NT2/D1 (cell line): ENCODE measurements around the gene MLLT11.
A peak's percentile ranks its signal among the peaks of the same experiment; 100 is the strongest.

ENCODE experiments used
- DNase-seq: peaks from one replicate; pipeline ENCODE4 v3.0.0-alpha.2; 2011; ENCODE audit warnings: low read depth, low spot score
- H3K27me3 ChIP-seq: 2 replicates; pipeline ENCODE4 v1.6.0; 2011; ENCODE audit warnings: mild to moderate bottlenecking; ENCODE audit not compliant: insufficient read length, insufficient read depth
- H3K36me3 ChIP-seq: 2 replicates; pipeline ENCODE4 v1.6.1; 2011; ENCODE audit warnings: mild to moderate bottlenecking, low read length, mixed read lengths; ENCODE audit not compliant: insufficient read depth, insufficient read length
- H3K4me1 ChIP-seq: 2 replicates; pipeline ENCODE4 v1.5.1; 2011; ENCODE audit not compliant: insufficient read depth, insufficient read length
- H3K4me3 ChIP-seq: 2 replicates; pipeline ENCODE4 v1.5.1; 2011; ENCODE audit warnings: low read depth; ENCODE audit not compliant: insufficient read length
- H3K9ac ChIP-seq: 2 replicates; pipeline ENCODE4 v1.6.0; 2011; ENCODE audit warnings: low read depth; ENCODE audit not compliant: insufficient read length
- H3K9me3 ChIP-seq: 2 replicates; pipeline ENCODE4 v1.5.1; 2011; ENCODE audit warnings: mild to moderate bottlenecking, low read length; ENCODE audit not compliant: insufficient read depth
- SUZ12 ChIP-seq: IDR thresholded peaks from 2 replicates; pipeline ENCODE4 v1.6.1; 2011; ENCODE audit not compliant: insufficient read length, insufficient read depth; ENCODE audit errors: extremely low read depth
- YY1 ChIP-seq: IDR thresholded peaks from 2 replicates; pipeline ENCODE4 v1.6.1; 2011; ENCODE audit not compliant: insufficient read length, insufficient read depth
- ZNF274 ChIP-seq: IDR thresholded peaks from 2 replicates; pipeline ENCODE4 v1.6.1; 2011; ENCODE audit warnings: mild to moderate bottlenecking, low read depth, low read length

The MLLT11 gene

DNA sequence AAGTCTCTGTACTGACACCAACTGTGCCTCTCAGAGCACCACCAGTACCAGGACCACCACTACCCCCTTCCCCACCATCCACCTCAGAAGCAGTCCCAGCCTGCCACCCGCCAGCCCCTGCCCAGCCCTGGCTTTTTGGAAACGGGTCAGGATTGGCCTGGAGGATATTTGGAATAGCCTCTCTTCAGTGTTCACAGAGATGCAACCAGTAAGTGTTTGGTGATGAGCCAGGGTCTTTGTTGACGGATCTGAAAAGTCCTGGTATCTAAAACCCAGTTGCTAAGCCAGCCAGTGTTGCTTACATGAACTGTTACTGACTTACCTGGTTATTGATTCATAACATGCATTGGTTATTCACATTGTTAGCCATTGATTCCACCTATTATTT, 11.6 kb upstream of the MLLT11 start:
- peak overlapping the region; percentile 83 for H3K4me3 ChIP-seq
- peaks cover 40% of the 10 kb centered on the region for H3K36me3 ChIP-seq
- H3K4me1 ChIP-seq = no peaks in the 10 kb centered on the region
- peak overlapping the region; percentile 96 for H3K9ac ChIP-seq
- DNase-seq = no peak
- H3K27me3 ChIP-seq = no peaks in the 10 kb centered on the region
- TF ChIP-seq SUZ12 (no peak), ZNF274 (no peak), YY1 (no peak)
- H3K9me3 ChIP-seq = no peaks in the 10 kb centered on the region

- Histone ChIP-seq H3K9me3 (no peaks in the 10 kb centered on the region), H3K4me3 (no peak overlapping the region), H3K36me3 (peaks cover 48% of the 10 kb centered on the region), H3K9ac (no peak overlapping the region), H3K4me1 (no peaks in the 10 kb centered on the region), H3K27me3 (no peaks in the 10 kb centered on the region)
- TF ChIP-seq YY1 (no peak), ZNF274 (no peak), SUZ12 (no peak)
- DNase-seq = no peak
Observed at GRCh38 chr1:151049458-151049857, 10.7 kb upstream of the MLLT11 start.

DNA sequence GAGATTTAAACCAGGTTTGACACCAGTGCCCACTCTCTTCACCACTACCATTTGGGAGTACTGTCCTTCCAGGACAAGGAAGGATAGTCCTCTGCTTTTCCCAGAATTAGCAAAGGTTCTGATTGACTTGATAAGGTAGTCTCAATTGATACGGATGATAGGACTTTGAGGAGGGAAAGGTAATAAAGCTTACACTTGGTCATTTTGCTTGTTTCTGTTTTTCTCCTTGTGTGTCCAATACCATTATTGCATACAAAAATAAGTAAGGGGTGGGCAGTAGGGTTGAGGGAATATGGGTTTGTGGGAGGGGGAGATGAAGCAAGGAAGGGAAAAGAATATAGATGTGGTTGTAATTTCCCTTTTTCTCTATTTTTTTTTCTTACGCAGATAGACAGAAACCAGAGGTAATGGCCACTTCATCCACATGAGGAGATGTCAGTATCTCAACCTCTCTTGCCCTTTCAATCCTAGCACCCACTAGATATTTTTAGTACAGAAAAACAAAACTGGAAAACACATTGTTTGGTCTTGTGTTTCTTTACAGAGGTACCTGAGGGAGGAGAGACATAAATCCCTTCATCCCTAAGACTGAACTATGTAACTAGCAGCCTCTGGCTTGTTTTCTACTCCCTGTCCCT, 10.0 kb upstream of the MLLT11 start:
- no peak for TF ChIP-seq SUZ12
- no peaks in the 10 kb centered on the region for H3K9me3 ChIP-seq
- H3K27me3 ChIP-seq = no peaks in the 10 kb centered on the region
- H3K4me3 ChIP-seq = no peak overlapping the region
- no peak for DNase-seq
- H3K4me1 ChIP-seq = peaks cover under 1% of the 10 kb centered on the region
- H3K9ac ChIP-seq = no peak overlapping the region
- peaks cover 55% of the 10 kb centered on the region for H3K36me3 ChIP-seq

DNA sequence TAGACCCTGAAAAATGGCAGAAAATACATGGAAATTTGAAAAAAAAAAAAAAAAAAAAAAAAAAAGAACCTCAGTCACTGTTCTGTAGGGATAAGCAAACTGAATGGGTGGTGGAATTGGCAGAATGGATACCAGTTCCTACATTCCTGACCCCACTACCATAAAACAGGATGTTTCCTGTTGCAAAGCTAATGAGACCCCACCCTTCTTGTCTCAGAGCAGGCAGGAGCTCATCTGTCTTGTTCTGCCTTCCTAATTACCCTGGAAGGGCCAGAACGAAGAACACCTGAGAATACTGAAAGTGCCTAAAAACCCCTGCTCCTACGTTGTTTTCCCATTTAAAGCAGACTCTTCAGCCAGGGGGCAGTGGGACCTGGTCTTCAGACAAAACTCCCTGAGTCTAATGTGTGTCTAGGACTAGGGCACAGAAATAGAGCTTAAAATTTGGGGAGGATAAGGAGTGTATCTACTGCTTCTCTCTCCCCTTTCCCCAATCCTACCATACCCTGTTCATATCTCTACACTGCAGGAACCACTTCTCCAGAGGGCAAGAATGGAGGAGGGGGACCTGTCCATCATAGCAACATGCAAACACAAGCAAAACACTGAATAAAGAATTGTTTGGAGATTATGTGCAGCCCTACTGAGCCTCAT, 8.7 kb upstream of the MLLT11 start:
- H3K36me3 ChIP-seq = peaks cover 68% of the 10 kb centered on the region
- no peak for DNase-seq

GRCh38 chr1:151054971-151055547, 5.1 kb upstream of the MLLT11 start:
- H3K9me3 ChIP-seq = no peaks in the 10 kb centered on the region
- no peak overlapping the region for H3K9ac ChIP-seq
- peaks cover 78% of the 10 kb centered on the region for H3K36me3 ChIP-seq
- no peak overlapping the region for H3K4me3 ChIP-seq
- no peaks in the 10 kb centered on the region for H3K27me3 ChIP-seq
- DNase-seq = no peak
- TF ChIP-seq SUZ12 = no peak
- TF ChIP-seq ZNF274 = no peak
- TF ChIP-seq YY1 = no peak
- H3K4me1 ChIP-seq = peaks cover 20% of the 10 kb centered on the region

More for the DNA sequence above, 8.7 kb upstream of the MLLT11 start:
- Histone ChIP-seq H3K9me3 (no peaks in the 10 kb centered on the region), H3K9ac (no peak overlapping the region), H3K4me1 (peaks cover 12% of the 10 kb centered on the region), H3K4me3 (no peak overlapping the region), H3K27me3 (no peaks in the 10 kb centered on the region)
- TF ChIP-seq ZNF274 (no peak), YY1 (no peak), SUZ12 (no peak)

DNA sequence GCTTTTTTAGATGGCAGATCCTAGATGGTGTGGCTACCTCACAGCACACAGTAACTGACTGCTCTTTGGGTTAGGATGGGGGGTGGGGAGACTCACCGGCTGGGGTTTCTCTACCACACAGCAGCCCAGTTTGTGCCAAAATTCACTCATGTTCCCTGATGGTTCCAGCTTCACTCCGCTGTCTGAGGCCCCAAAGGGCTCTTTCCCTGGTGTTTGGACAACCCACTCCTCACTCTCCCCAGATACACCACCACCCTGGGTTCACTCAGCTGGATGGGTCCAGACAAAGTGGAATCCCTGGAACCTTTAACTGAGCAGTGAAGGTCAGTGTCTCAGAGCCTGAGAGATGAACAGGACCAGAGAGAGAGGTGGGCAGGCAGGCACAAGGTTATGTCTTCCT, 4.6 kb upstream of the MLLT11 start:
- Histone ChIP-seq H3K36me3 (peaks cover 74% of the 10 kb centered on the region), H3K9ac (no peak overlapping the region), H3K9me3 (no peaks in the 10 kb centered on the region), H3K4me1 (peaks cover 20% of the 10 kb centered on the region), H3K27me3 (no peaks in the 10 kb centered on the region), H3K4me3 (no peak overlapping the region)
- TF ChIP-seq YY1 (no peak), SUZ12 (no peak), ZNF274 (no peak)
- no peak for DNase-seq

GRCh38 chr1:151056149-151056548, 4.0 kb upstream of the MLLT11 start:
- H3K9ac ChIP-seq = peak overlapping the region; percentile 37
- TF ChIP-seq ZNF274 (no peak), YY1 (no peak), SUZ12 (no peak)
- no peak overlapping the region for H3K4me3 ChIP-seq
- DNase-seq = no peak
- peaks cover 68% of the 10 kb centered on the region for H3K36me3 ChIP-seq
- peaks cover 20% of the 10 kb centered on the region for H3K4me1 ChIP-seq
- H3K9me3 ChIP-seq = no peaks in the 10 kb centered on the region
- H3K27me3 ChIP-seq = no peaks in the 10 kb centered on the region
